Peyer's patch (tissue), 4 donors: Measurements from ENCODE around the gene GPR176.

Experiments used
- CTCF ChIP-seq, 6 experiments: fragments of 450-650 bp in 4 of 6; fragments of 200-600 bp in 2 of 6; sonication (generic) in 1 of 6; IDR thresholded peaks; one replicate each; pipeline ENCODE4 v1.5.1; 2017 to 2019; ENCODE audit warnings: antibody characterized with exemption in 6 of 6, mild to moderate bottlenecking in 3 of 6, moderate library complexity in 1 of 6
- POLR2A ChIP-seq, 2 donors: fragments of 450-650 bp; IDR thresholded peaks; one replicate each; pipeline ENCODE4 v1.5.1; 2017; ENCODE audit warnings: antibody characterized with exemption in 2 of 2, mild to moderate bottlenecking in 2 of 2, moderate library complexity in 2 of 2

GRCh38 chr15:39837454-39837853, 82.6 kb downstream of the GPR176 start:
- TF ChIP-seq CTCF (IDR thresholded peaks at IDR 0.05) (no peak), POLR2A (IDR thresholded peaks at IDR 0.05) (no peak)
